GM12878 (cell line): Measurements from ENCODE around the gene BORCS8. TPM values are rescaled to one million over a fixed set of nuclear protein-coding genes. Genes with fewer than 3 reads are reported as not detected.
A peak's percentile ranks its signal among the peaks of the same experiment; 100 is the strongest.

Experiments used
- ATAC-seq: fragments of 200-7000 bp; cut with Tn5 transposase; 3 replicates; pipeline ENCODE4 v1.9.1; 2020; ENCODE audit warnings: mild to moderate bottlenecking, moderate library complexity
- BruUV-seq: library from RNA; stranded (reverse); fragments of 400-500 nt; replicated peaks from 2 replicates; lab custom pipeline; 2021; lab: Mats Ljungman, UMichigan
- CTCF ChIA-PET: fragments of 300-600 bp; sonication (Branson Sonifier 250); formaldehyde crosslinking; extraction: SDS; loops from one replicate; lab custom pipeline; 2021; ENCODE audit warnings: inconsistent platforms; lab: Yijun Ruan, JAX
- POLR2A ChIA-PET: fragments of 350-600 bp; formaldehyde crosslinking; extraction: SDS; loops from one replicate; lab custom pipeline; 2021; ENCODE audit warnings: inconsistent platforms; lab: Charles Lee
- RAD21 ChIA-PET: fragments of 300-600 bp; sonication (Branson Sonifier 250); formaldehyde crosslinking; loops from one replicate; lab custom pipeline; 2023; ENCODE audit warnings: antibody characterized with exemption; ENCODE audit not compliant: unreplicated experiment; lab: Charles Lee
- SMC1A ChIA-PET: fragments of 300-600 bp; sonication (Branson Sonifier 250); formaldehyde crosslinking; loops from one replicate; lab custom pipeline; 2023; ENCODE audit not compliant: unreplicated experiment, uncharacterized antibody; lab: Charles Lee
- DNase-seq: peaks from one replicate; pipeline ENCODE4 v3.0.0-alpha.2; 2011; ENCODE audit warnings: low read depth, low spot score
- FAIRE-seq: peaks from 3 replicates; lab custom pipeline; 2011; peaks lifted over from hg19 to GRCh38; lab: Jason Lieb, UNC
- H2AFZ ChIP-seq: 2 replicates; pipeline ENCODE4 v1.6.0; 2011; ENCODE audit warnings: low read depth, low read length, control low read depth; ENCODE audit not compliant: control insufficient read depth
- H3K27ac ChIP-seq: 2 replicates; pipeline ENCODE4 v1.5.1; 2011; ENCODE audit warnings: control low read depth; ENCODE audit not compliant: control insufficient read depth, insufficient read depth
- H3K27me3 ChIP-seq, 2 experiments: replicated peaks in 1 of 2; 2 replicates each; pipeline versions ENCODE4 v1.6.0 to v1.6.1; 2011; ENCODE audit warnings: low read length in 1 of 2; ENCODE audit not compliant: control insufficient read depth in 2 of 2, insufficient read depth in 2 of 2
- H3K36me3 ChIP-seq, 2 experiments: 2 replicates each; pipeline ENCODE4 v1.5.1; 2011; ENCODE audit warnings: low read length in 1 of 2; ENCODE audit not compliant: control insufficient read depth in 2 of 2, insufficient read depth in 2 of 2
- H3K4me1 ChIP-seq: 2 replicates; pipeline ENCODE4 v1.6.1; 2011; ENCODE audit warnings: mild to moderate bottlenecking, low read length, moderate library complexity, mixed read lengths; ENCODE audit not compliant: control insufficient read depth, insufficient read depth
- H3K4me2 ChIP-seq: 2 replicates; pipeline ENCODE4 v1.6.0; 2011; ENCODE audit warnings: control low read depth; ENCODE audit not compliant: control insufficient read depth, insufficient read depth
- H3K4me3 ChIP-seq: fragments of 200-600 bp; sonication (generic); 2 replicates; pipeline ENCODE4 v1.5.1; 2016
- H3K79me2 ChIP-seq: 2 replicates; pipeline ENCODE4 v1.6.0; 2011; ENCODE audit warnings: low read length; ENCODE audit not compliant: control insufficient read depth, insufficient read depth
- H3K9ac ChIP-seq: 2 replicates; pipeline ENCODE4 v1.8.0; 2011; ENCODE audit warnings: low read length, control low read depth, mixed read lengths; ENCODE audit not compliant: control insufficient read depth, insufficient read depth
- H3K9me3 ChIP-seq: replicated peaks from 3 replicates; pipeline ENCODE4 v1.5.1; 2011; ENCODE audit warnings: mild to moderate bottlenecking, low read length; ENCODE audit not compliant: control insufficient read depth, insufficient read depth
- H4K20me1 ChIP-seq: 2 replicates; pipeline ENCODE4 v1.6.0; 2011; ENCODE audit not compliant: control insufficient read depth, insufficient read depth
- ASH2L ChIP-seq: fragments of 300-600, 200-600 bp; sonication (generic); IDR thresholded peaks from 2 replicates; pipeline ENCODE4 v1.6.1; 2017; ENCODE audit warnings: low read depth, mild to moderate bottlenecking, borderline replicate concordance
- CBX5 ChIP-seq: sonication (generic); IDR thresholded peaks from 2 replicates; pipeline ENCODE4 v1.6.1; 2016; ENCODE audit warnings: low read depth, moderate library complexity, mild to moderate bottlenecking, inconsistent platforms
- WGBS: methylation state at CpG from one replicate; pipeline ENCODE4 v1.1.6; 2016; ENCODE audit warnings: low lambda C conversion rate; ENCODE audit not compliant: insufficient replicate concordance, insufficient coverage; ENCODE audit errors: missing lambda C conversion rate; 5-methylcytosine and 5-hydroxymethylcytosine counted together
- in situ Hi-C: fragments of 300-500 bp; cut with MboI; formaldehyde crosslinking; loops from 9 replicates; pipeline ENCODE4 v1.14.3; 2018; ENCODE audit warnings: mixed read lengths
- intact Hi-C: fragments of 100-400 bp; cut with micrococcal nuclease; formaldehyde crosslinking; loops from one replicate; pipeline ENCODE4 v1.14.2; 2022; ENCODE audit not compliant: unreplicated experiment
- polyA plus RNA-seq, 11 experiments: library from polyadenylated mRNA; depleted of rRNA in 4 of 11; unstranded in 6 of 11; stranded (reverse) in 5 of 11; fragments of >200 nt; fragmentation: Nextera tagmentation in 4 of 11; fragmentation: Illumina TruSeq in 1 of 11; extraction: Ambion mirVana in 4 of 11; extraction: Trizol in 1 of 11; gene quantifications; 1 replicate in 1 of 11; 2 replicates in 10 of 11; pipeline versions ENCODE4 v1.2.1 to v1.2.3, GENCODE V29; 2011 to 2016; ENCODE audit warnings: inconsistent platforms in 2 of 11, missing spikeins in 2 of 11, low read depth in 1 of 11
- small RNA-seq: library from RNA; depleted of rRNA; stranded (forward); fragments of <200 nt; gene quantifications from one replicate; pipeline ENCODE3, GENCODE V24; 2014
- total RNA-seq, 4 experiments: library from RNA; depleted of rRNA in 3 of 4; stranded (reverse); fragments of >200 nt in 3 of 4; fragmentation: Illumina TruSeq in 1 of 4; extraction: Trizol in 1 of 4; gene quantifications; 2 replicates each; pipeline versions ENCODE4 v1.2.1 to v1.2.3, GENCODE V29; 2013 to 2021

Gene BORCS8
- total and polyA plus RNA-seq, 10 of the 15 experiments (the other 5 are each of a cell fraction or from before 2014, with no cell fraction given), result 3.7 to 40.3 (median 23.4) TPM

GRCh38 chr19:19131989-19132388, 60.0 kb downstream of the BORCS8 start:
- ChIA-PET SMC1A (no interaction called here), CTCF (interaction anchor here (1.4 kb wide), 1 partner anchor 11 kb away, joined by 3 read pairs; no protein-coding TSS in a partner anchor), POLR2A (interaction anchor here (0.5 kb wide), 1 partner anchor 97 kb away, joined by 3 read pairs; no protein-coding TSS in a partner anchor), RAD21 (no interaction called here)
- intact Hi-C loops, result no loop called here
- in situ Hi-C loops, result no loop called here
- Histone ChIP-seq H3K36me3 (no peaks in the 10 kb centered on the region), H2AFZ (no peak overlapping the region), H3K9ac (no peak overlapping the region), H3K4me3 (no peak overlapping the region), H3K4me2 (no peak overlapping the region), H3K27me3 (no peaks in the 10 kb centered on the region), H3K79me2 (no peaks in the 10 kb centered on the region), H3K9me3 (peaks cover 9% of the 10 kb centered on the region; the same call in 2 of the 3 replicates), H4K20me1 (no peaks in the 10 kb centered on the region), H3K4me1 (no peaks in the 10 kb centered on the region; the same call in 1 of the 2 replicates), H3K27ac (no peak overlapping the region)
- TF ChIP-seq CBX5 (peak; percentile 75; the same call in 1 of the 2 replicates), ASH2L (no peak)
- WGBS, result 94% methylated on average over 3 of the region's 3 CpGs
- BruUV-seq, result no TSS peak
- FAIRE-seq (no peak), ATAC-seq (no peak), DNase-seq (no peak)

Small RNA genes lying within 50 kb of the gene (small RNA-seq; reads per million reads assigned to genes)
- gene RNU6-1028P, result not detected

Other genes with a start within 250 kb of the BORCS8 start
Only the 7 nearest of the 12 such genes appear.
- gene SLC25A42, start 128.2 kb downstream of the BORCS8 start, total RNA-seq (2014; rRNA removed), result 8.0 and 10.4 TPM in 2 replicates
- 5.2 and 7.0 TPM in 2 replicates for gene SLC25A42, start 128.2 kb downstream of the BORCS8 start, total RNA-seq (2014; rRNA removed; fragmentation: Illumina TruSeq; extraction: Trizol)
- gene SLC25A42, start 128.2 kb downstream of the BORCS8 start, total RNA-seq (2021), result 17.0 and 17.2 TPM in 2 replicates
- gene SLC25A42, start 128.2 kb downstream of the BORCS8 start, polyA plus RNA-seq (2011; rRNA removed), result 3.6 and 5.9 TPM in 2 replicates
- 4.2 and 8.8 TPM in 2 replicates for gene SLC25A42, start 128.2 kb downstream of the BORCS8 start, polyA plus RNA-seq (2014; fragmentation: Illumina TruSeq; extraction: Trizol)
- 1 to 10 TPM in 1 of 2 experiments, under 1 TPM in 1; 0.24 to 1.5 TPM for gene SLC25A42, start 128.2 kb downstream of the BORCS8 start, polyA plus RNA-seq (2014; fragmentation: Nextera tagmentation; extraction: Ambion mirVana)
- gene SLC25A42, start 128.2 kb downstream of the BORCS8 start, polyA plus RNA-seq (2014; rRNA removed), result 14.5 and 18.0 TPM in 2 replicates
- gene SLC25A42, start 128.2 kb downstream of the BORCS8 start, polyA plus RNA-seq (2016; fragmentation: Nextera tagmentation; extraction: Ambion mirVana), result 10 to 100 TPM; 17.4 to 19.2 TPM
- 27.6 and 32.1 TPM in 2 replicates for gene TMEM161A, start 53.7 kb downstream of the BORCS8 start, total RNA-seq (2014; rRNA removed)
- gene TMEM161A, start 53.7 kb downstream of the BORCS8 start, total RNA-seq (2014; rRNA removed; fragmentation: Illumina TruSeq; extraction: Trizol), result 8.4 and 9.1 TPM in 2 replicates
- 27.7 and 28.3 TPM in 2 replicates for gene TMEM161A, start 53.7 kb downstream of the BORCS8 start, total RNA-seq (2021)
- gene TMEM161A, start 53.7 kb downstream of the BORCS8 start, polyA plus RNA-seq (2011; rRNA removed), result 5.7 and 16.4 TPM in 2 replicates
- gene TMEM161A, start 53.7 kb downstream of the BORCS8 start, polyA plus RNA-seq (2014; fragmentation: Illumina TruSeq; extraction: Trizol), result 0.79 and 7.3 TPM in 2 replicates
- 1 to 10 TPM; 1.1 to 2.0 TPM for gene TMEM161A, start 53.7 kb downstream of the BORCS8 start, polyA plus RNA-seq (2014; fragmentation: Nextera tagmentation; extraction: Ambion mirVana)
- gene TMEM161A, start 53.7 kb downstream of the BORCS8 start, polyA plus RNA-seq (2014; rRNA removed), result 37.1 and 43.9 TPM in 2 replicates
- gene TMEM161A, start 53.7 kb downstream of the BORCS8 start, polyA plus RNA-seq (2016; fragmentation: Nextera tagmentation; extraction: Ambion mirVana), result 10 to 100 TPM; 21.6 to 24.6 TPM
- 13.6 and 17.9 TPM in 2 replicates for gene MEF2B, start 21.9 kb downstream of the BORCS8 start, total RNA-seq (2014; rRNA removed)
- 6.4 and 7.6 TPM in 2 replicates for gene MEF2B, start 21.9 kb downstream of the BORCS8 start, total RNA-seq (2014; rRNA removed; fragmentation: Illumina TruSeq; extraction: Trizol)
- gene MEF2B, start 21.9 kb downstream of the BORCS8 start, total RNA-seq (2021), result 33.0 and 36.6 TPM in 2 replicates
- gene MEF2B, start 21.9 kb downstream of the BORCS8 start, polyA plus RNA-seq (2011; rRNA removed), result 0.69 and 1.8 TPM in 2 replicates
- gene MEF2B, start 21.9 kb downstream of the BORCS8 start, polyA plus RNA-seq (2014; fragmentation: Illumina TruSeq; extraction: Trizol), result 4.2 and 10.0 TPM in 2 replicates
- under 1 TPM; 0.09 to 0.21 TPM for gene MEF2B, start 21.9 kb downstream of the BORCS8 start, polyA plus RNA-seq (2014; fragmentation: Nextera tagmentation; extraction: Ambion mirVana)
- 22.7 and 33.8 TPM in 2 replicates for gene MEF2B, start 21.9 kb downstream of the BORCS8 start, polyA plus RNA-seq (2014; rRNA removed)
- 10 to 100 TPM in 1 of 2 experiments, 1 to 10 TPM in 1; 7.8 to 11.3 TPM for gene MEF2B, start 21.9 kb downstream of the BORCS8 start, polyA plus RNA-seq (2016; fragmentation: Nextera tagmentation; extraction: Ambion mirVana)
- gene RFXANK, start 106 bp upstream of the BORCS8 start, total RNA-seq (2014; rRNA removed), result 98.3 and 125 TPM in 2 replicates
- gene RFXANK, start 106 bp upstream of the BORCS8 start, total RNA-seq (2014; rRNA removed; fragmentation: Illumina TruSeq; extraction: Trizol), result 81.0 and 88.1 TPM in 2 replicates
- gene RFXANK, start 106 bp upstream of the BORCS8 start, total RNA-seq (2021), result 113 and 118 TPM in 2 replicates
- gene RFXANK, start 106 bp upstream of the BORCS8 start, polyA plus RNA-seq (2011; rRNA removed), result 35.0 and 73.8 TPM in 2 replicates
- gene RFXANK, start 106 bp upstream of the BORCS8 start, polyA plus RNA-seq (2014; fragmentation: Illumina TruSeq; extraction: Trizol), result 40.2 and 89.4 TPM in 2 replicates
- 10 to 100 TPM; 70.8 TPM for gene RFXANK, start 106 bp upstream of the BORCS8 start, polyA plus RNA-seq (2014; fragmentation: Nextera tagmentation; extraction: Ambion mirVana)
- gene RFXANK, start 106 bp upstream of the BORCS8 start, polyA plus RNA-seq (2014; rRNA removed), result 102 and 126 TPM in 2 replicates
- 100 to 1,000 TPM; 108 to 119 TPM for gene RFXANK, start 106 bp upstream of the BORCS8 start, polyA plus RNA-seq (2016; fragmentation: Nextera tagmentation; extraction: Ambion mirVana)
- gene NR2C2AP, start 11.3 kb upstream of the BORCS8 start, total RNA-seq (2014; rRNA removed), result 22.4 and 23.9 TPM in 2 replicates
- 19.7 and 22.5 TPM in 2 replicates for gene NR2C2AP, start 11.3 kb upstream of the BORCS8 start, total RNA-seq (2014; rRNA removed; fragmentation: Illumina TruSeq; extraction: Trizol)
- gene NR2C2AP, start 11.3 kb upstream of the BORCS8 start, total RNA-seq (2021), result 27.8 and 28.5 TPM in 2 replicates
- 13.0 and 22.0 TPM in 2 replicates for gene NR2C2AP, start 11.3 kb upstream of the BORCS8 start, polyA plus RNA-seq (2011; rRNA removed)
- 13.6 and 21.5 TPM in 2 replicates for gene NR2C2AP, start 11.3 kb upstream of the BORCS8 start, polyA plus RNA-seq (2014; fragmentation: Illumina TruSeq; extraction: Trizol)
- gene NR2C2AP, start 11.3 kb upstream of the BORCS8 start, polyA plus RNA-seq (2014; fragmentation: Nextera tagmentation; extraction: Ambion mirVana), result 10 to 100 TPM; 43.3 to 44.8 TPM
- gene NR2C2AP, start 11.3 kb upstream of the BORCS8 start, polyA plus RNA-seq (2014; rRNA removed), result 31.0 and 33.7 TPM in 2 replicates
- 10 to 100 TPM; 28.4 to 29.0 TPM for gene NR2C2AP, start 11.3 kb upstream of the BORCS8 start, polyA plus RNA-seq (2016; fragmentation: Nextera tagmentation; extraction: Ambion mirVana)
- 0.11 and 0.34 TPM in 2 replicates for gene NCAN, start 19.8 kb upstream of the BORCS8 start, total RNA-seq (2014; rRNA removed)
- 0.09 and 0.14 TPM in 2 replicates for gene NCAN, start 19.8 kb upstream of the BORCS8 start, total RNA-seq (2014; rRNA removed; fragmentation: Illumina TruSeq; extraction: Trizol)
- gene NCAN, start 19.8 kb upstream of the BORCS8 start, total RNA-seq (2021), result 0.10 and 0.16 TPM in 2 replicates
- gene NCAN, start 19.8 kb upstream of the BORCS8 start, polyA plus RNA-seq (2011; rRNA removed), result 0.12 and 0.13 TPM in 2 replicates
- 0.26 TPM in 1 of 2 replicates, not detected in the other for gene NCAN, start 19.8 kb upstream of the BORCS8 start, polyA plus RNA-seq (2014; fragmentation: Illumina TruSeq; extraction: Trizol)
- under 1 TPM in 1 of 2 experiments, not detected in 1; 0.02 TPM for gene NCAN, start 19.8 kb upstream of the BORCS8 start, polyA plus RNA-seq (2014; fragmentation: Nextera tagmentation; extraction: Ambion mirVana)
- 0.19 and 0.51 TPM in 2 replicates for gene NCAN, start 19.8 kb upstream of the BORCS8 start, polyA plus RNA-seq (2014; rRNA removed)
- gene NCAN, start 19.8 kb upstream of the BORCS8 start, polyA plus RNA-seq (2016; fragmentation: Nextera tagmentation; extraction: Ambion mirVana), result under 1 TPM; 0.12 to 0.20 TPM
- 0.34 TPM in 1 of 2 replicates, not detected in the other for gene TM6SF2, start 81.1 kb upstream of the BORCS8 start, total RNA-seq (2014; rRNA removed)
- not detected in 2 replicates for gene TM6SF2, start 81.1 kb upstream of the BORCS8 start, total RNA-seq (2014; rRNA removed; fragmentation: Illumina TruSeq; extraction: Trizol)
- gene TM6SF2, start 81.1 kb upstream of the BORCS8 start, total RNA-seq (2021), result not detected in 2 replicates
- not detected in 2 replicates for gene TM6SF2, start 81.1 kb upstream of the BORCS8 start, polyA plus RNA-seq (2011; rRNA removed)
- not detected in 2 replicates for gene TM6SF2, start 81.1 kb upstream of the BORCS8 start, polyA plus RNA-seq (2014; fragmentation: Illumina TruSeq; extraction: Trizol)
- gene TM6SF2, start 81.1 kb upstream of the BORCS8 start, polyA plus RNA-seq (2014; fragmentation: Nextera tagmentation; extraction: Ambion mirVana), result not detected
- gene TM6SF2, start 81.1 kb upstream of the BORCS8 start, polyA plus RNA-seq (2014; rRNA removed), result not detected in 2 replicates
- not detected for gene TM6SF2, start 81.1 kb upstream of the BORCS8 start, polyA plus RNA-seq (2016; fragmentation: Nextera tagmentation; extraction: Ambion mirVana)